KMS-11 (cell line): ENCODE data around the gene BRD4.

Source experiments
- H2AFZ ChIP-seq: fragments of 200-600 bp; sonication (generic); 2 replicates; pipeline ENCODE4 v1.6.1; 2016; ENCODE audit warnings: antibody characterized with exemption, mixed run types, low read depth
- H3K27ac ChIP-seq: fragments of 200-600 bp; sonication (generic); 2 replicates; pipeline ENCODE4 v1.6.1; 2016; ENCODE audit warnings: mild to moderate bottlenecking, mixed run types
- H3K27me3 ChIP-seq: fragments of 200-600 bp; sonication (generic); 2 replicates; pipeline ENCODE4 v1.6.1; 2017; ENCODE audit warnings: mild to moderate bottlenecking, low read depth, mixed run types, moderate library complexity; ENCODE audit not compliant: insufficient read depth
- H3K36me3 ChIP-seq: fragments of 200-600 bp; sonication (generic); 2 replicates; pipeline ENCODE4 v1.6.1; 2017; ENCODE audit warnings: mild to moderate bottlenecking, mixed run types; ENCODE audit not compliant: insufficient read depth
- H3K4me1 ChIP-seq: fragments of 200-600 bp; sonication (generic); 2 replicates; pipeline ENCODE4 v1.6.1; 2016; ENCODE audit warnings: mild to moderate bottlenecking, low read depth, mixed run types; ENCODE audit not compliant: poor library complexity, severe bottlenecking
- H3K4me2 ChIP-seq: fragments of 200-600 bp; sonication (generic); 2 replicates; pipeline ENCODE4 v1.7.0; 2016; ENCODE audit warnings: mild to moderate bottlenecking, mixed run types
- H3K4me3 ChIP-seq: fragments of 200-600 bp; sonication (generic); IDR thresholded peaks from 2 replicates; pipeline ENCODE4 v1.6.1; 2017; ENCODE audit warnings: low read depth, low read length, mixed read lengths; ENCODE audit not compliant: insufficient read depth
- H3K79me2 ChIP-seq: fragments of 200-600 bp; sonication (generic); 2 replicates; pipeline ENCODE4 v1.6.1; 2016; ENCODE audit warnings: low read depth, mixed run types; ENCODE audit not compliant: insufficient read depth
- H3K9ac ChIP-seq: fragments of 200-600 bp; sonication (generic); 2 replicates; pipeline ENCODE4 v1.6.1; 2016; ENCODE audit warnings: mild to moderate bottlenecking, mixed run types
- H4K20me1 ChIP-seq: fragments of 200-600 bp; sonication (generic); 2 replicates; pipeline ENCODE4 v1.6.1; 2016; ENCODE audit warnings: mild to moderate bottlenecking, mixed run types; ENCODE audit not compliant: insufficient read depth
- CTCF ChIP-seq: fragments of 200-600 bp; sonication (generic); conservative IDR thresholded peaks from 2 replicates; pipeline ENCODE4 v1.6.1; 2017; ENCODE audit warnings: low read depth, mild to moderate bottlenecking, antibody characterized with exemption, low read length, moderate library complexity, mixed read lengths

Gene BRD4

GRCh38 chr19:15296353-15296752, 36.0 kb downstream of the BRD4 start:
- no peaks in the 10 kb centered on the region for H3K36me3 ChIP-seq
- H2AFZ ChIP-seq = no peak overlapping the region
- no peak overlapping the region for H3K9ac ChIP-seq
- no peak for TF ChIP-seq CTCF
- H3K27me3 ChIP-seq = no peaks in the 10 kb centered on the region
- H3K4me1 ChIP-seq = peaks cover 96% of the 10 kb centered on the region
- no peak overlapping the region for H3K27ac ChIP-seq
- H3K4me2 ChIP-seq = no peak overlapping the region
- peaks cover 87% of the 10 kb centered on the region for H4K20me1 ChIP-seq
- H3K79me2 ChIP-seq = peaks cover 98% of the 10 kb centered on the region
- no peak overlapping the region for H3K4me3 ChIP-seq

GRCh38 chr19:15294561-15294990, 37.8 kb downstream of the BRD4 start:
- H3K4me1 ChIP-seq = peaks cover 96% of the 10 kb centered on the region
- peak overlapping the region; percentile 70; the same call in 1 of the 2 replicates for H3K27ac ChIP-seq
- no peak overlapping the region for H3K4me3 ChIP-seq
- TF ChIP-seq CTCF = no peak
- no peaks in the 10 kb centered on the region for H3K36me3 ChIP-seq
- H2AFZ ChIP-seq = no peak overlapping the region
- peaks cover 98% of the 10 kb centered on the region for H3K79me2 ChIP-seq
- H3K27me3 ChIP-seq = no peaks in the 10 kb centered on the region
- peaks cover 89% of the 10 kb centered on the region for H4K20me1 ChIP-seq
- H3K9ac ChIP-seq = no peak overlapping the region
- H3K4me2 ChIP-seq = peak overlapping the region; percentile 50

- peaks cover 87% of the 10 kb centered on the region for H4K20me1 ChIP-seq
- no peak overlapping the region for H3K9ac ChIP-seq
- no peak overlapping the region for H3K4me3 ChIP-seq
- no peaks in the 10 kb centered on the region for H3K27me3 ChIP-seq
- peak overlapping the region; percentile 70; the same call in 1 of the 2 replicates for H3K27ac ChIP-seq
- no peak for TF ChIP-seq CTCF
- peaks cover 98% of the 10 kb centered on the region for H3K79me2 ChIP-seq
- no peaks in the 10 kb centered on the region for H3K36me3 ChIP-seq
- peak overlapping the region; percentile 50 for H3K4me2 ChIP-seq
- no peak overlapping the region for H2AFZ ChIP-seq
- H3K4me1 ChIP-seq = peaks cover 96% of the 10 kb centered on the region
Observed at GRCh38 chr19:15293781-15294491, 38.4 kb downstream of the BRD4 start.

GRCh38 chr19:15292847-15293582, 39.3 kb downstream of the BRD4 start:
- no peak for TF ChIP-seq CTCF
- Histone ChIP-seq H4K20me1 (peaks cover 88% of the 10 kb centered on the region), H2AFZ (no peak overlapping the region), H3K4me1 (peaks cover 97% of the 10 kb centered on the region), H3K4me2 (peak overlapping the region; percentile 50), H3K79me2 (peaks cover 99% of the 10 kb centered on the region), H3K27me3 (no peaks in the 10 kb centered on the region), H3K27ac (peak overlapping the region; percentile 70), H3K4me3 (no peak overlapping the region), H3K36me3 (no peaks in the 10 kb centered on the region), H3K9ac (no peak overlapping the region)
